IMR-90 (cell line): ENCODE results near the gene C20orf173. TPM values are rescaled to one million over a fixed set of nuclear protein-coding genes. Genes with fewer than 3 reads are reported as not detected.

ENCODE experiments used
- ATAC-seq: fragments of 200-7000 bp; cut with Tn5 transposase; 2 replicates; pipeline ENCODE4 v1.9.1; 2020; ENCODE audit warnings: low read depth, mild to moderate bottlenecking, moderate library complexity
- BruUV-seq: library from RNA; stranded (reverse); fragments of 400-500 nt; replicated peaks from 2 replicates; lab custom pipeline; 2021; lab: Mats Ljungman, UMichigan
- CTCF ChIA-PET: fragments of 300-600 bp; formaldehyde crosslinking; extraction: SDS; loops from one replicate; lab custom pipeline; 2021; ENCODE audit warnings: antibody characterized with exemption; lab: Yijun Ruan, JAX
- POLR2A ChIA-PET: fragments of 300-600 bp; sonication (Branson Sonifier 250); formaldehyde crosslinking; loops from one replicate; lab custom pipeline; 2022; ENCODE audit warnings: antibody characterized with exemption; ENCODE audit not compliant: unreplicated experiment; lab: Charles Lee
- DNase-seq: peaks from one replicate; pipeline ENCODE4 v3.0.0; 2013
- H2AFZ ChIP-seq: replicated peaks from 2 replicates; pipeline ENCODE3; 2013; ENCODE audit warnings: low read length, mild to moderate bottlenecking; ENCODE audit not compliant: poor library complexity
- H2AK5ac ChIP-seq: 2 replicates; pipeline ENCODE4 v1.6.1; 2013; ENCODE audit warnings: low read depth, low read length, inconsistent platforms
- H2AK9ac ChIP-seq: replicated peaks from 2 replicates; pipeline ENCODE3; 2013; ENCODE audit warnings: mild to moderate bottlenecking, low read depth, low read length, moderate library complexity; ENCODE audit not compliant: poor library complexity
- H2BK120ac ChIP-seq: 2 replicates; pipeline ENCODE4 v1.6.1; 2013; ENCODE audit warnings: low read depth, low read length, inconsistent platforms
- H2BK15ac ChIP-seq: 3 replicates; pipeline ENCODE4 v1.6.1; 2013; ENCODE audit warnings: low read depth, low read length, inconsistent platforms
- H2BK20ac ChIP-seq: 2 replicates; pipeline ENCODE4 v1.6.1; 2013; ENCODE audit warnings: low read depth, mild to moderate bottlenecking, inconsistent platforms, low read length, moderate library complexity
- H2BK5ac ChIP-seq: 2 replicates; pipeline ENCODE4 v1.6.1; 2013; ENCODE audit warnings: mild to moderate bottlenecking, low read depth, low read length, inconsistent platforms; ENCODE audit not compliant: poor library complexity, severe bottlenecking
- H3K14ac ChIP-seq: replicated peaks from 2 replicates; pipeline ENCODE4 v1.6.1; 2013; ENCODE audit warnings: low read depth, low read length, inconsistent platforms
- H3K18ac ChIP-seq: 2 replicates; pipeline ENCODE4 v1.6.1; 2013; ENCODE audit warnings: low read depth, low read length, control low read depth
- H3K23ac ChIP-seq: 2 replicates; pipeline ENCODE4 v1.6.1; 2013; ENCODE audit warnings: low read depth, low read length, inconsistent platforms
- H3K27ac ChIP-seq: 2 replicates; pipeline ENCODE4 v1.5.1; 2013; ENCODE audit warnings: mild to moderate bottlenecking, control low read depth, low read length; ENCODE audit not compliant: insufficient read depth
- H3K27me3 ChIP-seq: 2 replicates; pipeline ENCODE4 v1.6.1; 2013; ENCODE audit warnings: low read length; ENCODE audit not compliant: control insufficient read depth, insufficient read depth
- H3K36me3 ChIP-seq: 2 replicates; pipeline ENCODE4 v1.6.1; 2013; ENCODE audit warnings: low read length, mixed read lengths; ENCODE audit not compliant: control insufficient read depth, insufficient read depth
- H3K4ac ChIP-seq: 2 replicates; pipeline ENCODE4 v1.6.1; 2013; ENCODE audit warnings: low read depth, low read length, inconsistent platforms
- H3K4me1 ChIP-seq: 2 replicates; pipeline ENCODE4 v1.6.1; 2013; ENCODE audit warnings: low read length, mixed read lengths; ENCODE audit not compliant: control insufficient read depth, insufficient read depth
- H3K4me2 ChIP-seq: 2 replicates; pipeline ENCODE4 v1.6.1; 2013; ENCODE audit warnings: low read depth, mild to moderate bottlenecking, control low read depth, low read length, moderate library complexity
- H3K4me3 ChIP-seq: 2 replicates; pipeline ENCODE4 v1.5.1; 2013; ENCODE audit warnings: low read depth, mild to moderate bottlenecking, control low read depth, low read length, moderate library complexity; ENCODE audit not compliant: insufficient read depth
- H3K56ac ChIP-seq: 2 replicates; pipeline ENCODE4 v1.6.1; 2013; ENCODE audit warnings: low read length, inconsistent platforms; ENCODE audit not compliant: insufficient read depth; ENCODE audit errors: extremely low read depth
- H3K79me1 ChIP-seq, 2 experiments: 2 replicates each; pipeline ENCODE4 v1.6.1; 2013; ENCODE audit warnings: low read length in 2 of 2, inconsistent platforms in 1 of 2, low read depth in 1 of 2
- H3K9ac ChIP-seq: 2 replicates; pipeline ENCODE4 v1.6.1; 2013; ENCODE audit warnings: low read depth, low read length, control low read depth
- H3K9me1 ChIP-seq: 2 replicates; pipeline ENCODE4 v1.6.1; 2013; ENCODE audit warnings: low read length, inconsistent platforms; ENCODE audit not compliant: insufficient read depth
- H3K9me3 ChIP-seq: 2 replicates; pipeline ENCODE4 v1.6.1; 2013; ENCODE audit warnings: low read length; ENCODE audit not compliant: control insufficient read depth, insufficient read depth
- H4K20me1 ChIP-seq: 2 replicates; pipeline ENCODE4 v1.6.1; 2013; ENCODE audit warnings: low read length, inconsistent platforms; ENCODE audit not compliant: insufficient read depth
- H4K5ac ChIP-seq: 2 replicates; pipeline ENCODE4 v1.6.1; 2013; ENCODE audit warnings: mild to moderate bottlenecking, low read depth, low read length, control low read depth
- H4K8ac ChIP-seq, 2 experiments: 2 replicates each; pipeline ENCODE4 v1.6.1; 2013; ENCODE audit warnings: low read depth in 2 of 2, low read length in 2 of 2, control low read depth in 1 of 2, inconsistent platforms in 1 of 2
- H4K91ac ChIP-seq: 2 replicates; pipeline ENCODE4 v1.6.1; 2013; ENCODE audit warnings: low read depth, low read length, inconsistent platforms; ENCODE audit not compliant: insufficient read depth
- BHLHE40 ChIP-seq: fragments of 150-350 bp; IDR thresholded peaks from 2 replicates; pipeline ENCODE4 v1.6.1; 2016; ENCODE audit warnings: mild to moderate bottlenecking, low read depth, low read length
- CEBPB ChIP-seq: IDR thresholded peaks from 2 replicates; pipeline ENCODE4 v1.6.1; 2012; ENCODE audit warnings: low read depth, low read length, improper control_type of control experiment
- CHD1 ChIP-seq: IDR thresholded peaks from 2 replicates; pipeline ENCODE4 v1.6.1; 2012; ENCODE audit warnings: low read depth, low read length, improper control_type of control experiment
- FOS ChIP-seq: fragments of 150-350 bp; IDR thresholded peaks from 2 replicates; pipeline ENCODE4 v1.6.1; 2016; ENCODE audit warnings: low read depth, low read length
- MAFK ChIP-seq: IDR thresholded peaks from 2 replicates; pipeline ENCODE4 v1.6.1; 2012; ENCODE audit warnings: low read depth, low read length, improper control_type of control experiment
- MAZ ChIP-seq: IDR thresholded peaks from 2 replicates; pipeline ENCODE4 v1.6.1; 2012; ENCODE audit warnings: low read depth, mild to moderate bottlenecking, low read length, improper control_type of control experiment, moderate library complexity, borderline replicate concordance
- MXI1 ChIP-seq: IDR thresholded peaks from 2 replicates; pipeline ENCODE4 v1.6.1; 2012; ENCODE audit warnings: low read depth, mild to moderate bottlenecking, low read length, moderate library complexity, borderline replicate concordance
- NFE2L2 ChIP-seq: fragments of 150-350 bp; IDR thresholded peaks from 2 replicates; pipeline ENCODE4 v1.6.1; 2016; ENCODE audit warnings: low read depth, mild to moderate bottlenecking, low read length
- POLR2A ChIP-seq: IDR thresholded peaks from 2 replicates; pipeline ENCODE4 v1.6.1; 2012; ENCODE audit warnings: mild to moderate bottlenecking, low read depth, low read length
- RAD21 ChIP-seq: IDR thresholded peaks from 2 replicates; pipeline ENCODE4 v1.6.1; 2012; ENCODE audit warnings: low read length, improper control_type of control experiment
- RCOR1 ChIP-seq: IDR thresholded peaks from 2 replicates; pipeline ENCODE4 v1.6.1; 2012; ENCODE audit warnings: mild to moderate bottlenecking, low read length, improper control_type of control experiment; ENCODE audit not compliant: insufficient replicate concordance
- RFX5 ChIP-seq: IDR thresholded peaks from 2 replicates; pipeline ENCODE4 v1.8.0; 2012; ENCODE audit warnings: low read depth, mild to moderate bottlenecking, low read length, moderate library complexity
- SMC3 ChIP-seq: fragments of 150-350 bp; IDR thresholded peaks from 2 replicates; pipeline ENCODE4 v1.6.1; 2016; ENCODE audit warnings: low read depth, mild to moderate bottlenecking, antibody characterized with exemption, low read length, moderate library complexity
- WGBS, 2 experiments: methylation state at CpG; one replicate each; pipeline versions ENCODE4 v1.1.5 to v1.1.7; 2013; ENCODE audit warnings: missing lambda C conversion rate in 2 of 2; ENCODE audit not compliant: insufficient read length in 1 of 2; ENCODE audit errors: extremely low coverage in 2 of 2; 5-methylcytosine and 5-hydroxymethylcytosine counted together
- dilution Hi-C: fragments of 300-500 bp; cut with HindIII; formaldehyde crosslinking; loops from one replicate; pipeline ENCODE4 v1.14.3; 2018; ENCODE audit warnings: low sequenced_read_pairs; ENCODE audit not compliant: unreplicated experiment
- in situ Hi-C: fragments of 300-500 bp; cut with MboI; formaldehyde crosslinking; loops from 3 replicates; pipeline ENCODE4 v1.14.3; 2019; ENCODE audit warnings: low sequenced_read_pairs, inconsistent platforms, mixed read lengths
- intact Hi-C: fragments of 100-400 bp; cut with micrococcal nuclease; formaldehyde crosslinking; loops from 2 replicates; pipeline ENCODE4 v1.10.0; 2022
- polyA plus RNA-seq, 3 experiments: library from polyadenylated mRNA; depleted of rRNA; stranded (reverse); fragments of >200 nt; gene quantifications; 2 replicates each; pipeline ENCODE4 v1.2.3, GENCODE V29; 2012; ENCODE audit warnings: low replicate concordance in 1 of 3
- total RNA-seq: library from RNA; depleted of rRNA; stranded (reverse); fragments of >200 nt; gene quantifications from 2 replicates; pipeline ENCODE4 v1.2.3, GENCODE V29; 2012
- TF ChIP-seq, protein P1 (sequence below): fragments of 150-350 bp; IDR thresholded peaks from 2 replicates; pipeline ENCODE4 v1.6.1; 2017; ENCODE audit warnings: mild to moderate bottlenecking, antibody characterized with exemption, low read length, low read depth
- TF ChIP-seq, protein P2 (sequence below): conservative IDR thresholded peaks from 2 replicates; pipeline ENCODE4 v1.5.1; 2012; ENCODE audit warnings: mild to moderate bottlenecking, low read depth, low read length, improper control_type of control experiment
- TF ChIP-seq, protein P3 (sequence below): fragments of 150-350 bp; IDR thresholded peaks from 2 replicates; pipeline ENCODE4 v1.6.1; 2016; ENCODE audit warnings: low read depth, mild to moderate bottlenecking, low read length, moderate library complexity, borderline replicate concordance

Gene C20orf173
- total and polyA plus RNA-seq, 2 of the 4 experiments (the other 2 are of a cell fraction), result not detected

DNA sequence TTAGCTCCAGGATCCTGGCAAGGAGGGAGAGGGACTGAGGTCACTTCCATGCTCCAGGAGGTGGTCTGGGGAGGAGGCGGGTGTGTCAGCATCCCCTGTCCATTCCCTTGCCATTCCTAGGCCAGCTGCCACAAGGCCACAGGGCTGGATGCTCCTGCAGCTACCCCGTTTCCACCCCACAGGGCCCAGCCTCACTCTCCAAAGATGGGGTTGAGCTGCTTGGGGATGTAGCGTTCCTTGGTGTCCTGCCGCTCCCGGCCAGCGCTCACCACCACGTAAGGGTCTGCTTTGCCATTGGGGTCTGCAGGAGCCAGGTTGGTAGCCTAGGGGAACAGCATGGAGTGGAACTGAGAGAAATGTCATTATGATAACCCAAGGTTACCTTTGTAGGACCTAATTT lies 35.5 kb upstream of the C20orf173 start:
- Histone ChIP-seq H2AK9ac (no peak overlapping the region), H3K27me3 (no peaks in the 10 kb centered on the region), H3K4ac (no peak overlapping the region), H2BK120ac (no peak overlapping the region), H3K4me2 (no peak overlapping the region), H3K9ac (no peak overlapping the region), H2BK5ac (no peak overlapping the region), H2BK15ac (no peak overlapping the region), H2AK5ac (no peak overlapping the region), H3K79me1 (no peaks in the 10 kb centered on the region), H3K36me3 (no peaks in the 10 kb centered on the region), H3K18ac (no peak overlapping the region), H4K20me1 (no peaks in the 10 kb centered on the region), H4K8ac (no peak overlapping the region), H2AFZ (no peak overlapping the region), H3K4me3 (no peak overlapping the region), H3K9me3 (no peaks in the 10 kb centered on the region), H3K4me1 (peaks cover 2% of the 10 kb centered on the region), H2BK20ac (no peak overlapping the region), H4K91ac (no peak overlapping the region), H4K5ac (no peak overlapping the region), H3K14ac (no peak overlapping the region), H3K9me1 (no peaks in the 10 kb centered on the region), H3K56ac (no peak overlapping the region), H3K27ac (no peak overlapping the region), H3K23ac (no peak overlapping the region)
- ChIA-PET CTCF (no interaction called here), POLR2A (no interaction called here)
- WGBS, 2 experiments, result no CpG with 5 or more reads among the region's 7 CpGs
- no peak for TF ChIP-seq BHLHE40
- no peak for TF ChIP-seq FOS
- TF ChIP-seq, protein P1, sequence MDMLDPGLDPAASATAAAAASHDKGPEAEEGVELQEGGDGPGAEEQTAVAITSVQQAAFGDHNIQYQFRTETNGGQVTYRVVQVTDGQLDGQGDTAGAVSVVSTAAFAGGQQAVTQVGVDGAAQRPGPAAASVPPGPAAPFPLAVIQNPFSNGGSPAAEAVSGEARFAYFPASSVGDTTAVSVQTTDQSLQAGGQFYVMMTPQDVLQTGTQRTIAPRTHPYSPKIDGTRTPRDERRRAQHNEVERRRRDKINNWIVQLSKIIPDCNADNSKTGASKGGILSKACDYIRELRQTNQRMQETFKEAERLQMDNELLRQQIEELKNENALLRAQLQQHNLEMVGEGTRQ, result no peak
- TF ChIP-seq MAZ, result no peak
- TF ChIP-seq, protein P2, sequence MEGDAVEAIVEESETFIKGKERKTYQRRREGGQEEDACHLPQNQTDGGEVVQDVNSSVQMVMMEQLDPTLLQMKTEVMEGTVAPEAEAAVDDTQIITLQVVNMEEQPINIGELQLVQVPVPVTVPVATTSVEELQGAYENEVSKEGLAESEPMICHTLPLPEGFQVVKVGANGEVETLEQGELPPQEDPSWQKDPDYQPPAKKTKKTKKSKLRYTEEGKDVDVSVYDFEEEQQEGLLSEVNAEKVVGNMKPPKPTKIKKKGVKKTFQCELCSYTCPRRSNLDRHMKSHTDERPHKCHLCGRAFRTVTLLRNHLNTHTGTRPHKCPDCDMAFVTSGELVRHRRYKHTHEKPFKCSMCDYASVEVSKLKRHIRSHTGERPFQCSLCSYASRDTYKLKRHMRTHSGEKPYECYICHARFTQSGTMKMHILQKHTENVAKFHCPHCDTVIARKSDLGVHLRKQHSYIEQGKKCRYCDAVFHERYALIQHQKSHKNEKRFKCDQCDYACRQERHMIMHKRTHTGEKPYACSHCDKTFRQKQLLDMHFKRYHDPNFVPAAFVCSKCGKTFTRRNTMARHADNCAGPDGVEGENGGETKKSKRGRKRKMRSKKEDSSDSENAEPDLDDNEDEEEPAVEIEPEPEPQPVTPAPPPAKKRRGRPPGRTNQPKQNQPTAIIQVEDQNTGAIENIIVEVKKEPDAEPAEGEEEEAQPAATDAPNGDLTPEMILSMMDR, result no peak
- TF ChIP-seq CHD1, result no peak
- no peak for TF ChIP-seq RFX5
- TF ChIP-seq NFE2L2, result no peak
- no peak for TF ChIP-seq MXI1
- TF ChIP-seq POLR2A, result no peak
- TF ChIP-seq MAFK, result no peak
- no peak for TF ChIP-seq CEBPB
- no peak for TF ChIP-seq SMC3
- TF ChIP-seq RAD21, result no peak
- TF ChIP-seq, protein P3, sequence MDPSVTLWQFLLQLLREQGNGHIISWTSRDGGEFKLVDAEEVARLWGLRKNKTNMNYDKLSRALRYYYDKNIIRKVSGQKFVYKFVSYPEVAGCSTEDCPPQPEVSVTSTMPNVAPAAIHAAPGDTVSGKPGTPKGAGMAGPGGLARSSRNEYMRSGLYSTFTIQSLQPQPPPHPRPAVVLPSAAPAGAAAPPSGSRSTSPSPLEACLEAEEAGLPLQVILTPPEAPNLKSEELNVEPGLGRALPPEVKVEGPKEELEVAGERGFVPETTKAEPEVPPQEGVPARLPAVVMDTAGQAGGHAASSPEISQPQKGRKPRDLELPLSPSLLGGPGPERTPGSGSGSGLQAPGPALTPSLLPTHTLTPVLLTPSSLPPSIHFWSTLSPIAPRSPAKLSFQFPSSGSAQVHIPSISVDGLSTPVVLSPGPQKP, result no peak
- TF ChIP-seq RCOR1, result no peak
- dilution Hi-C loops (no loop called here), in situ Hi-C loops (no loop called here), intact Hi-C loops (loop anchor here (10.0 kb wide), 1 partner anchor 100 kb away; the partner anchor contains the start of genes CPNE1 and RBM12)
- no peak for ATAC-seq
- no TSS peak for BruUV-seq
- DNase-seq, result no peak
